NCI-H460 (cell line): ENCODE results near the gene CHRNA4. TPM values are rescaled to one million over a fixed set of nuclear protein-coding genes. Genes with fewer than 3 reads are reported as not detected.

Experiments used
- DNase-seq: peaks from one replicate; pipeline ENCODE4 v3.0.0-alpha.2; 2016; ENCODE audit warnings: low read depth; ENCODE audit errors: extremely low read depth
- total RNA-seq: library from RNA; depleted of rRNA; stranded (reverse); fragments of >200 nt; shearing (Covaris generic); gene quantifications from 2 replicates; pipeline ENCODE4 v1.2.3, GENCODE V29; 2014

The CHRNA4 gene
- total RNA-seq, 1 experiment from 2014 or later, result not detected

DNA sequence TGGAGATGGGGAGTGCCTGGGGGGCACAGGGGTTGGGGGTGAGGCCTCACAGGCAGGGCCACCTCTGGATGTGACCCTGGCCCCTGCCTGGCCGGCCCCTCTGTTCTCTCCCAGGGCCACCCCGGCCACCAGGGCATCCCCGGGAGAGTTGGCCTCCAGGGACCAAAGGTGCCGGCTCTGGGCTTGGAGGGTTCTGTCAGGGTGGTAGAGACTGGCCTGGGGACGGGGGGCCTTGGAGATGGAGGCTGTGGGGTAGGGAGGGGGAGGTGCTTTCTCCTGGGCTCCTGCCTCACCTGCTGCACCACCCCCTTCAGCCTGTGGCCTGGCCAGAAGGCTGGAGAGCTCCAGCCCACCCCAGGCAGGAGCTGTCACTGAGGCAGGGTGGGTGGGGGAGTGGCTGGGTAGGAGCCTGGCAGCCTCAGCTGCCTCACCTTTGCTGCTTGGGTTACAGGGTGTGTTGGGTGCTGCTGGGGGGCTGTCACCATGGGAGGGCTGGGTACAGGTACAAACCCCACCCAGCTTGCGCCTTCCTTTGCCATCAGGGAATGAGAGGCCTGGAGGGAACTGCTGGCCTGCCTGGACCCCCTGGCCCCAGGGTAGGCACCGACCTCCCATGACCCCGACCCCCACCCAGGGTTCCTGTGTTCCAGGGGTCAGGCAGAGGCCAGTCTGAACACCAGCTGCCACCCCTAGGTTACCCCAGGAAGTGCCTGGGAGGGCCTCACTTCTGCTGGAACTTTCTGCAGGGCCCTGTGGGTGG lies 35.4 kb downstream of the CHRNA4 start:
- no peak for DNase-seq

DNA sequence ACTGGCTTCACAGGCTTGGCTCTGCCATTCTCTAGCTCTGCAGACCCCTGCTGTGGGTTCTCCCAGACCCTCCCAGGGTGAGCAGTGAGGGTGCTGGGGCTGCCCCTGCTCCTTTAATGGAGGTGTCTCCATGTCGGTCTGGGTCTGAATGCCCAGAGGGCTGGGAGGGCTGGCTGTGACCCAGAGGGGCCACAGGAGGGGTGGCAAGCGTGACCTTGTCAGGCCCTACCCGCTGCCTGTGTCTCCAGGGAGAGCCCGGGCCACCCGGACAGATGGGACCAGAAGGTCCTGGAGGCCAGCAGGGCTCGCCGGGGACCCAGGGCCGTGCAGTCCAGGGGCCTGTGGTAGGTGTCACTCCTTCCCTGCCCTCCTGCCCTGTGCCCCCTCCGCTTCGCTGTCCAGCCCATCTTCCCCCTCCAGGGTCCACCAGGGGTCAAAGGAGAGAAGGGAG lies 36.1 kb downstream of the CHRNA4 start:
- DNase-seq, result no peak

DNA sequence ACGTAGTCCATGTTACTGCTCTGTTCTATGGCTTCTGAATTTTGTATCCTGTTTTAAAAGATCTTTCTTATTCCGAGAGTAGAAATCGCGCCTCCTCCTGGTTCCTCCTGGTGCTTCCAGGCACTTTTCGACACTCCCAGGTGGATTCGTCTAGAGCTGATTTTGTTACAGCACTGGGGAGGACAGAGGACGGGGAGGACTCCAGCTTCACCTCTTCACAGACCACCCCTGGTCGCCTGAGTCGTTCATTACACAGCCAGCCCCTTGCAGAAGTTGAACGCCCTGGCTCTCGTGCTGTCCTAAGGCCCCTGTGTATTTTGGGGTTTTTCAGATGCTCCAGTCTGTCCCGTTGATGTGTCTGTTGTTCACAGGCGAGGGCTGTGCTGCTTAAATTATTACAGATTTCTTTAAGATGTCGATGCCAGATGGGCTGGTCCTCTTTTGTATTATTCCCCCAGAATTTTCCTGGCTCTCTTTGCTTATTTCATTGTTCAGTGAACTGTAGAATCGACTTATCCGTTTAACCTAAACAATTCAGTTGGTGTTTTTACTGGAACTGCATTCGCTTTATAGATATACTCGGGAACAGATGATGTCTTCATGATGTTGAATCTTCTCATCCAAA lies 37.7 kb downstream of the CHRNA4 start:
- no peak for DNase-seq

DNA sequence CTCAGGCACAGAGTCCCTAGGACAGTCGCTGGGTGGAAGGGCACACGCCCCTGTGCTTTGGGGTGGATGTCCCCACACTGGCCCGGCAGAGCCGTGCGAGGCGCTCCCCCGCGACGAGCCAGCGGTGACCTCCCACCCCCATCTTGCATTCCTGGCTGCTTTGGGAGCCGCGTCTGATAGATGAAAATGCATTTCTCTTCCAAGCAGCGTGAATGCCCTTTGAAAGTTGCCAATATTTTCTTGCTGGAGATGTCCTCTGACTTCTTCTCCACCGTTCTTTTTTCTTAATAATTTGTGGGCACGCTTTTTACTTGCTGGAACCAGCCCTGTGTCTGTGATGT lies 38.2 kb downstream of the CHRNA4 start:
- DNase-seq, result no peak

DNA sequence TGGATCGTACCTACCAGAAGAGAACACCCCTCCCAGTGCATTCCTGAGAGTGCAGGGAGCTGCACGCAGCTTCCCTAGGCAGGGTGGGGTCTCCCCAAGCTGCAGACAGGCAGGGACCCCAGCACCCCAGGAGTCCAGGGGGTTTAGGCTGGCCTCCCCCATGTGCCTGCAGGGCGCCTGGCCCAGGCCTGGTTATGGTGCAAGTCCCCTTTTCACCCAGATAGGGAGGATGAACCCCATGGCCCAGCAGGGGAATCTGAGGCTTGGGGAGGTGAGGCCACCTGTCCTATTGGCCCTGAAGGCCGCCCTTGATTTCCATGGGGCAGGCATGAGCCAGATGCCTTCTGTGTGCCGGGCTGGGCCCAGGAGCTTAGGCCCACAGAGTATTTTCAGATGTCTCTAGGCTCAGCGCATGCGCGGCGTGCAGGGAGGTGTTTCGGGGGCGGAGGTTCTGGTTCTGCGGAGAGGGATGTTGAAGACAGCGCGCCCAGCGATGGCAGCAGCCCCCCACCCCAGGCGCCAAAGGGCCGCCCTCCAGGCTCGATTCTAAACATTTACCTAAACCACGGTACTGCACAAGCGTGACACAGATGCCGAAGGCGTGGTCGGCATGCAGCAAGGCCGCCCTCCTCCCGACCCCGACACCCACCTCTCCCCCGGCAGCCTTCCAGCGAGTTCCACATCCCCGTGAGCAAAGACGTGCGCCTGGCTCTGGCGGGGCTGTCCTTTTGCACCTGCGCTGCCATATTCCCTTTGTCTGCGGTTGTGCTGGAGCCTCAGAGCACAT lies 38.8 kb downstream of the CHRNA4 start:
- no peak for DNase-seq

DNA sequence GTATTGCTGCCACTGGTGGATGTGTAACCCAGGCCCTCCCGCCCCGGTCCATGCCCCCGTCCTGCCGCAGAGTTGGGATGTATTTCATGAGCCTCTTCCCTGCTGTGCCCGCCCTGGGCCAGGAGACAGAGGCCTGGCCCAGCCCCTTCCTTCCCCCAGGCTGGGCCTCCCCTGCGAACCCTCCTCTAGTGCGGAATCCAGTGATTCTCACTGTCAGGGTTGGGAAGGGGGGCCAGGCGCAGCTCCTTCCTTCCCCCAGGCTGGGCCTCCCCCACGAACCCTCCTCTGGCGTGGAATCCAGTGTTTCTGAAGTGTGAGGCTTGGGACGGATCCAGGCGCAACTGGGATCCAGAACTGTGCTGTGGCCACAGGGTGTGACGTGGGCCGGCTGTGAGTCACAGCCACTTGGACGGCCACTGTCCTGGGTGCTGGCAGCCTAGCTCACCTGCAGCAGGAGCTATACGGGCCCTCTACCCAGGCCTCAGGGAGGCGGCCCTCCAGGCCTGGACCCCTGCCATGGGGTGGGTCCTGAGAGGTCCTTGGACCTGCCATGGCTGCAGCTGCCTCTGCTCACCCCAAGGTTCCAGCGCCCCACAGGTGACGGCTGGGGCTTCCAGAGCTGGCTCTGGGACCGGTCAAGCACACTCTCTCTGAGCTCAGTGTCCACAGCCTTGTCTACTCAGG lies 39.9 kb downstream of the CHRNA4 start:
- DNase-seq, result no peak

DNA sequence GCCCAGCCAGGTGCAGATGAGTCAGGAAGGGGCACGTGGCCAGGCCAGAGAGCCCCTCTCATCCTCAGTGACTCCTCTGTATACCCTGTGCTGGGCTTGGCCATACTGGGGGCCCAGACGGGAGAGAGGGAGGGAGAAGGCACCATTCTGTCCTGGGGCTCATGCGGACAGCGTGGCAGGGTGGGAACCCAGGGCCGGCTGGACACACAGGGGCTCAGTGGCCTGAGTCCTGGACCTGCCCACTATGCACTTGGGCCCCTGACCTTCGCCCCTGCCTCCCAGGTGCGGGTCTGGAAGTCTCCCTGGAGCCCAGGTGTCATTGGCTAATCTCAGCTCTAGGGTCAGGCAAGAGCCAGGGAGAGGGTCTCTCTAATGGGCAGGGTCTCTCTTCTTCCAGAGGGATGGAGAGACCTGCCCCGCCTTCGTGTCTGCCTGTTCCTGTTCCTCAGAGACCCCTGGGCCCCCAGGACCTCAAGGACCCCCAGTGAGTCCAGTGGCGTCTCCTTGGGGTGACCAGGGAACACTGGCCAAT lies 40.5 kb downstream of the CHRNA4 start:
- no peak for DNase-seq

DNA sequence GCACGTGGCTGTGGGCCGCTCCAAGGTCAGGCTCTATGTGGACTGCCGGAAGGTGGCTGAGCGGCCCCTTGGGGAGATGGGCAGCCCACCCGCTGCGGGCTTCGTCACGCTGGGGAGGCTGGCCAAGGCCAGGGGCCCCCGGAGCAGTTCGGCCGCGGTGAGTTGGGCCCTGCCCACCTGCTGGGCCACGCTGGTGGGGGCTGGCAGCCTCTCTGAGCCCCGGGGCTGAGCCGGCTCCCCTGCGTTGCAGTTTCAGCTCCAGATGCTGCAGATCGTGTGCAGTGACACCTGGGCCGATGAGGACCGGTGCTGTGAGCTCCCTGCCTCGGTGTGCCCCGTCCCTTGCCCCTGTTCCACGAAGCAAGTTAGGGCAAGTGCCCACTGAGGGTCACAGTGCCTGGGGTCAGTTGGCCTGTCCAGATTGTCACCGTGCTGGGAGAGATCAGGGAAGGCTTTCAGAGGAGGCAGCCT lies 41.1 kb downstream of the CHRNA4 start:
- DNase-seq, result no peak

DNA sequence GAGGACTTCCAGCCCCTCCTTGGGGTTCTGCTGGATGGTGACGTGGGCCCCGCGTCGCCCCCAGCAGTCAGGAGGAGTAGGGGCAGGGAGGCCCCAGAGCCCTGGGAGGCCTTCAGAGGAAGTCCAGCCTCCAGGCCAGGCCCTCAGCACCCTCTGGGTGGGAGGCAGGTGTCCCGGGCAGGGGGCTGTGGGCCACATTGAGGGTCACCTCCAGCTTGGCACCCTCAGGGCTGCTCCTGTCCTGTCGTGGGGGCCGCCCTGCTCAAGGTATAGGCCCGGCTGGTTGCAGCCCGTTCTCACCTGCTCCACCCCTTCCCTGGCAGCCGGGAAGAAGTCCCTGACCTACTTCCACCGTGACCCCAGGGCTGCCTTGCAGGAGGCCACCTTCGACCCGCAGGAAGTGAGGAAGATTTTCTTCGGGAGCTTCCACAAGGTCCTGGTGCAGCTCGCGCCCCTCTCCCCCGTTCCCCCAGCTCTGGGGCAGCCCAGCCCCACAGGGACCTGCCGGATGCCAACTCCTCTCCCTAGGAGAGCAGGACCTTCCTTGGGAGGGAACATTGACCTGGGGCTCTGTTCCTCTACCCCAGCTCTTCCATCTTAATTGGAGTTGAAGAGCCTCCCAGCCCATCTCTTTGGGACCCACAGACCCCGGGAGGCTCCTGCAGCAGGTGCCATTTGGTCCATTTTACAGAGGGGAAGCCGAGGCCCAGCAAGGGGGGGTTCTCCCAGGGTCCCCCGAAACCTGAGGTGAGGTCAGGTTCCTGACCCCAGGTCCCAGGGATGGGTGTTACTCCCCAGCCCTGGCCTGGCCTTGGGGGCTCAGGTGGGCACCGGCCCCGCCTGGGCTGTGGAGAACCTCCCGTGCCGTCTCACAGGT lies 41.7 kb downstream of the CHRNA4 start:
- no peak for DNase-seq

DNA sequence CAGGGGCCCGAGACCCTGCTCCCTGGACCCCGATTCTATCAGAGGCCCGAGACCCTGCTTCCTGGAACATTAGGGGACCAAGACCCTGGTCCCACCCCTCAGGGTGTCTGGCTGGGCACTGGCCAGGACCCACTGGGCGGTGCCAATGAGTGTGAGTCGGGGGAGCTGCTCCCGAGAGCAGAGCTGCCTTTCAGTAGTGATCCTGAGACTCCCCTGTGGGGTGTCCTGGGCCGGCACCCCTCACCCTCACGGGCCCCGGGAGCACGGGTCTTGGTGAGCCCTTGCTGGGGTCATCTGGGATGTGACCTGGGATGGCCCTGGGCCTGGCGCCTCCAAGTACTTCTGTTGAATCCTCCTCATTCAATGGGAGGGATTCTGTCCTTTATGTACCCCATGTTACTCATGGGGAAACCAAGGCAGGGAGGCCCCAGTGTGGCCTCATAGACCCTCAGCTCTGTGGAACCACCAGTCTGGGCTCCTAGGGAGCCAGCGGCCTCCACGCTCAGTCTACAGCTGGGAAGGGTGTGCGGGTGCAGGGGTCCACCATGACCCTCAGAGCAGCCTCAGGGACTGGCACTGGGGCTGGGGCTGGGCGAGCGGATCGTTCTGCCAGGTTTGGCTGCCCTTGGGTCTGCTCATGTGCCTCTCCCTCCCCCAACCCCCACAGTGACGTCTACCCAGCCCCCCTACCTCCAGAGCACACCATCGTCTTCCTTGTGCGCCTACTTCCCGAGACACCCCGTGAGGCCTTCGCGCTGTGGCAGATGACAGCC lies 42.6 kb downstream of the CHRNA4 start:
- DNase-seq, result no peak

DNA sequence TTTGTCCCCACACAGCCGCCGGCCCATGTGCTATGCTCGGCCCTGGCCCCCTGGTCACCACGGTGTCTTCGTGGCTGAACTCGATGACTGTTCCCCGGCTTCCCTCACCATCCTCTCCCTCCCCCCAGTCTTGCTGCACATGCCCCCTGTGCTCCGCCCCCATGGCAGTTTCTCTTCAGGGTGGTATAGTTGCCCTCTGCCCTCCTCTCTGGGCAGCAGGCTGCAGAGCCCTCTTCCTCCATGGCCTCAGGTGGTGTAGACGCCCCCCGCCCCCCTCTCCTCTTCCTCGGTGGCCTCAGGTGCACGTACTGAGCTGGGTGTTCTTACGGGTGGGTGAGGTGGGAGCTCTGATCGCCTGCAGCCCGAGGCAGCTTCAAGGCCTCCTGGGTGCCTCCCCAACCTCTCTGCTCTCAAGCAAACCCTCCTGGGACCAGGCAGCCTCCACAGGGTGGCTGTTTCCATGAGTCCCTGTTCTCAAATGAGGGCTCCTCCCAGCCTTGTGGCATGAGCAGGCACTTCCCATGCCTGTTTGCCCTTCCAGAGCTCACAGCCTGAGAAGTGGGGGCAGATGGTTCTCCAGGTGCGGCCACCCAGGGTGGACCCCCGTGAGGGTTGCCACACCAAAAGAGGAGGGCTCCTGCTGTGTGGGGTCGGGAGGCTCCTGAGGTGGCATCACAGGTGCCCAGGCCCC lies 43.4 kb downstream of the CHRNA4 start:
- no peak for DNase-seq

DNA sequence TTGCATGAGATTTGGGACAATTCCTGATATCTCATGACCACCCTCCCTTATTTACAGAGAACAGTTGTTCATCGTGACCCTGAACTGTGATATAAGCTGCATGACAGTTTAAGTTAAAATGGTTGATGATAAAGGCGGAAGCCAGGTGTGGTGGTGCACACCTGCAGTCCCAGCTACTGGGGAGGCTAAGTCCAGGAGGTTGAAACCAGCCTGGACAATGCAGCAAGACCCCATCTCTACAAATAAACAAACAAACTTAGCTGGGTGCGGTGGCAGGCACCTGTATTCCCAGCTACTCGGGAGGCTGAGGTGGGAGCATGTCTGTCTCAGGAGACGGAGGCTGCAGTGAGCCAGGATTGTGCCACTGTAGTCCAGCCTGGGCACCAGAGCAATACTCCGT lies 44.1 kb downstream of the CHRNA4 start:
- no peak for DNase-seq

DNA sequence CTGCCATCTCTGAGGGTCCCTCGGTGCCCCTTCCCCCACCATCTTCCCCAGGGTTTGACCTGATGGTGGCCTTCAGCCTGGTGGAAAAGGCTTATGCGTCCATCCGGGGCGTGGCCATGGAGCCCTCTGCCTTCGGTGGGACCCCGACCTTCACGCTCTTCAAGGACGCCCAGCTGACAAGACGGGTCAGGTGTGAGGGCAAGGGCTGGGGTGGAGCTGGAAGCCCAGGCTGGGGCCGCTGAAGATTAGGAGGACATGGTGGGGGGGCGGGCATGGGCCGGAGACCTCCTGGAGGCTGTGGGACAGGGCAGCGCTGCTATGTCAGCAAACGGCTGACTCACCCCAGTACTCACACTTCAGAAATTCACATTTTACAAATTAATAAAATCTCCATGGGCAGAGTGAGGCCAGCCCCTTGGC lies 44.6 kb downstream of the CHRNA4 start:
- DNase-seq, result no peak

DNA sequence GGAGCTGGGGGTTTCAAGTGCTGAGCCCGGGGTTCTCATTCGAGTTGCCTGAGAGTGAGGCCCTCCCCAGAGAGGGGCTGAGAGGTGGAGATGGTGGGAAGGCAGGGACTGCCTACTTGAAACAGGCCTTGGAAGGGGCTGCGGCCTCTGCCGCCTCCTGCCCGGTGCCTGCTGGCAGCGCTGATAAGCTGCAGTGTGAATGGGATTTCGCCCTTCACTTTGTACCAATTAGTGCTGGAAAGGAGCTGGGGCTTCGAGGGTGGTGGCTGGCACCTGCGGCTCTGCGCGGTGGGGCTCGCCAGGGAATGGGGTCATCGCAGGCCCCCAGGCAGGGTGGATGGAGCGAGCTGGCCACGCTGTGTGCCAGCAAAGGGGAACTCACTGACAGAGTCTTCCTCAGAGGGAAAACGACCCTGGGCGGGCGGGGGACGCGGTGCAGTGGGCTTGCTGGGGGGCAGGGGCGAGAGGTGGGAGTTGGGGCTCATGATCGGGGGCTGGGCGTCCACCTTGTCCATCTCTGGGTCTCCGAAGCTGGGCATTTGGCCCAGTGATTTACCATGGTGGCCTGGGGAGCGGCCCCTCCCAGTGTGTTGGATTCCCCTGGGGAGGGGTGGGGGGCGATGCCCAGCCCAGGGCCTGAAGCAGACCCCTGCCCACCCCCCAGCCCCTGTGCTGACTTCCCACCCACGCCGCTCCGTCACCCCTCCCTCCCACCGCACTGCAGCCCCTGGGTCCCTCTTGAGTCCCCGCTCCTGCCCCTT lies 45.2 kb downstream of the CHRNA4 start:
- DNase-seq, result no peak

DNA sequence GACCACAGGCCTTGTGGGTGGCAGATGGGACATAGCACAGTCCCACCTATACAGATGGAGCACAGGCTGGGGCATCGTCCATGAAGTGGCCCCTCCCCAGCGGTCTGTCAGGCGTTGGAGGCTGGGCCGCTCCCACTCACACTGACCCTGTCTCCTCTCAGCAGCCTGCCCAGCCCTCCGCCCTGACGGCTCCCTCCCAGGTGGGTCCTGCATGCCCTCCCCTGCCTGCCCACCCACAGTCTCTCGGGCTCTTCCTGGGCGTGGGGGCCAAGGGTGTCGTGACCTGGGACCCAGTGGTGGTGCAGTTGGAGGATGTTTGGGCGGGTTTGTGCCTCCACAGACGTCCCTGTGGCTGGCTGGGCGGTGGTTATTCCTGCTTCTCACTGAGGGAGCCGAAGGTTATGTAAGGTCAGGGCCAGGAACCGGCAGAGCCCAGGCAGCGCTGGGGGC lies 45.9 kb downstream of the CHRNA4 start:
- DNase-seq, result no peak

DNA sequence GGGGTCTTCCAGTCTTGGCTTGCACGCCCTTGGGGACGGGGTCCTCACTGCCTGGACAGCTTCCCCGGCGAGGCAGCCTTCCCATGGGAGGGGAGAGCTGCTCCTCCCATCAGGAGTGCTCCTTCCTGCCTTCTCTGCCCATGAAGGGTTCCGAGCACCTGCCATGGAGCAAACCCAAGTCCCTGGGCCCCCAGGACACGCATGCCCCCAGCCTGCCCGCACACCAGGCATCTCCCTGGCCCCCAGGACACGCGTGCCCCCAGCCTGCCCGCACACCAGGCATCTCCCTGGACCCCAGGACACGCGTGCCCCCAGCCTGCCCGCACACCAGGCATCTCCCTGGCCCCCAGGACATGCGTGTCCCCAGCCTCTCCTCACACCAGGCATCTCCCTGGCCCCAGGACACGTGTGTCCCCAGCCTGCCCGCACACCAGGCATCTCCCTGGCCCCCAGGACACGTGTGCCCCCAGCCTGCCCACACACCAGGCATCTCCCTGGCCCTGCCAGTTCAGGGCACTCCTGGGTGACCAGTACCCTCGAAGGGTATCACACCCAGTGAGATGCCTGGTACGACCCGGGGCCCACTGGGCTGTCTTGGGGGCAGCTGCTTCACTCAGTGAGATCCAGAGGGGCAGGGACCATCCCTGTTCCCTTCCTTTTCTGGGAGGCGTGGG lies 46.4 kb downstream of the CHRNA4 start:
- DNase-seq, result no peak

DNA sequence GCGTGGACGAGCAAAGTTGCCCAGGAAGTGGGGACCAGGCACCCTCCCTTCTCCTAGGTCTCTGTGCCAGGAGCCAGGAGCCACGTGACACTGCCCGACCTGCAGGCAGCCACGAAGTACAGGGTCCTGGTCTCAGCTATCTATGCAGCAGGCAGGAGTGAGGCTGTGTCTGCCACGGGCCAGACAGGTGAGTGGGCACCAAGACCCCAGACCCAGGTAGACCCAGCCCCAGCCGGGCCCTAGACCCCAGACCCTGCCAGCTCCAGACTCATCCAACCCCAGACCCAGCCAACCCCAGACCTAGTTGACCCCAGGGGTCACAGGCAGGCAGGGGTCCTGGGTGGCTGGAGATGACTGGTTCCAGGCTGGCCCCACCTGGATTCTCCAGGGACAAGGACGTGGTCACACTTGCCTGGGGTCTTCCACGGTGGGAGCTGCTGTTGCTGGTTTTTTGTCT lies 47.1 kb downstream of the CHRNA4 start:
- DNase-seq, result no peak
